ENCODE measurements around the gene AACS.
"Not testable (repeated sequence)": the region's sequence is repeated elsewhere in the genome, so short reads cannot be mapped to it uniquely, and the experiment has no call there.

AACS gene

GRCh38 chr12:125092872-125093680, 27.8 kb downstream of the AACS start:
- no peak for DNase-seq

GRCh38 chr12:125093681-125094330, 28.6 kb downstream of the AACS start:
- no peak for DNase-seq

DNA sequence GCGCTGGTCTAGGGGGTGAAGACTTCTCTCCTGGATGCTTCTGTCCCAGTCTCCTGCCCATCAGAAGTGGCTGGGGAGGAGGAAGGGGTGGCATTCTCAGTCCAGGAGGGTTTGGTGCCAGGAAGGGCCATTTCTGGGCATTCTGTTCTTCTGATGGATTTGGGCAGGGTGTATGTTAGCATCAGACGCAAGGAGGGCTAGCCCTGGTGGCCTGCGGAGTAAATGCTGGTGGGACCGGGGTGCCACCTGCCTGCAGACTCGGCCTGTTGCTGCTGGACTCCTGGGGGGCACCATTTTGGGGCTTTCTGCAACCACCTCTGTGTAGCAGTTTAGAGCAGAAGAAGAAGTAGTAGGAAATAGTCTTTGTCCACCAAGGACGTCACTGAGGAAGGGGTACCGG, 31.7 kb downstream of the AACS start:
- DNase-seq = no peak

- DNase-seq = no peak
Observed at GRCh38 chr12:125097427-125097826, 32.2 kb downstream of the AACS start.

DNA sequence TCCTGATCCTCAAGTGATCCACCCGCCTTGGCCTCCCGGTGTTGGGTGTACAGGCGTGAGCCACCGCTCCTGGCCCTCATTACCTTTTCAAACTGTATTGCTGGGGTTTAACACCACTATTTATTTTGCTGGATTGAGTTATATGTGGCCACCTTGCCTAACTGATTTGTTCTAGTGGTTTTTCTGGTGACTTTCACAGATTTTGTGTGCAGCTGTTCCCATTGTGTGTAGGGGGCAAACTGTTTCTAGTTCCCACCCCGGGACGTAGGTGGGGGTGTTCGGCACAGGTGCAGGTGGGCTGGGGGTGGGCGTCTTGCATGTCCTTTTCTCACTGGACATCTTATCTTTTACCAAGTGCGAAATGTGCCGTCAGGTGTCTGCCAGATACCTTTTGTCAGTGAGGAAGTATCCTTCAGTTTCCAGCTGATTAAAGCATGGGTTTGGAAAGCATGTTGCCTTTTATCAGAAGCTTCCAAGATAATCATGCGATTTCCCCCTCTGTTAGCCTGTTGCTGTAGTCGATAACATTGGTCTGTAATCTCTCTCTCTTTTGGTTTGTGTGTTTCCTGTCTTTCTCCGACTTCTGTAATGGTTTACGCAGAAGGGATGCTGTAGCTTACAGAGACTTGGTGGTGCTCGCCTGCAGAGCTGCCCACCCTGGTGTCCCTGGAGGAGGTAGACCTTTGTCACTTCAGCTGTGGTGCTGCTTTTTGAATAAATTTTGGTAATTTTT, 33.6 kb downstream of the AACS start:
- DNase-seq = no peak

GRCh38 chr12:125099409-125099782, 34.2 kb downstream of the AACS start:
- DNase-seq = no peak

- DNase-seq = no peak
Observed at GRCh38 chr12:125100551-125101434, 35.6 kb downstream of the AACS start.

- no peak for DNase-seq
Observed at GRCh38 chr12:125104982-125105381, 39.7 kb downstream of the AACS start.

- DNase-seq = no peak
Observed at GRCh38 chr12:125105600-125105999, 40.4 kb downstream of the AACS start.

DNA sequence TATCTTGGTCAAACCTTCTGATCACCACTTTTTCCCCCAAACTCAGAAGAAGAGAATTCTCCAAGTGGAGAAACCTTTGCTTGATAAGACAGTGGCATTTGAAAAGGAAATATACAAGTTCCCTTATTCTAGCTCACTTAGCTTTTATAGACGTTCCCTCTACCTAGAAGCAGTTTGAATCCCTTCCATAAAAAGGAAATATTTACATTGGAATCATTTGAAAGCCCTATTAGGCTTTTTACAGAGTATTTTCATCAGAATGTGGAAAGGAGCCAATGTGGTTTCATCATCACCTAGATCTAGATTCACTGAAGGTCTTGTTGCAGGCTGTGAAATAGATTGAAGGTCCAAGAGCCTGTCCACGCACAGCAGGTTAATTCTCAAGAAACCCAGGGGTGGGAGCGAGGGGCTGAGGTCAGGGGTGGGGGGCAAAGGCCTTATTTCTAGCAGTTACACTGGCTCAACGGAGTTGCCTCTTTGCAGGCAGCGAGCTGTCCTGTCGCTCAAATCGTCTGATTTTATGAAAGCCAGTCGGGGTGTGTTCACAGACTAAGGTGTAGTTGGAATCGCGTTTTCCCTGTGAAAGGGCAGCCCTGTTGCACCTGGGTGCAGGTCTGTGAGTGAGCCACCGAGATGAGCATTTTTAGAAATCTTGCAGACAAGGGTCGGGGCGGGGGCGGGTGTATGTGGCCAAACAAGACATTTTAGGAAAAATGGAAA, 45.6 kb downstream of the AACS start:
- no peak for DNase-seq

GRCh38 chr12:125111403-125111802, 46.2 kb downstream of the AACS start:
- no peak for DNase-seq

DNA sequence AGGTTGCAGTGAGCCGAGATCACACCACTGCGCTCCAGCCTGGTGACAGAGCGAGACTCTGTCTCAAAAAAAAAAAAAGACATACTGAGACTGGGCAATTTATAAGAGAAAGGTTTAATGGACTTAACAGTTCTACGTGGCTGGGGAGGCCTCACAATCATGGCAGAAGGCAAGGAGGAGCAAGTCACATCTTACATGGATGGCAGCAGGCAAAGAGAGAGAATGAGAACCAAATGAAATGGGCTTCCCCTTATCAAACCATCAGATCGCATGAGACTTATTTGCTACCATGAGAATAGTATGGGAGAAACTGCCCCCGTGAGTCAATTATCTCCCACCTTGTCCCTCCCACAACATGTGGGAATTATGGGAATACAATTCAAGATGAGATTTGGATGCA, 47.4 kb downstream of the AACS start:
- not testable (repeated sequence) for DNase-seq

GRCh38 chr12:125113263-125113662, 48.0 kb downstream of the AACS start:
- DNase-seq = no peak

DNA sequence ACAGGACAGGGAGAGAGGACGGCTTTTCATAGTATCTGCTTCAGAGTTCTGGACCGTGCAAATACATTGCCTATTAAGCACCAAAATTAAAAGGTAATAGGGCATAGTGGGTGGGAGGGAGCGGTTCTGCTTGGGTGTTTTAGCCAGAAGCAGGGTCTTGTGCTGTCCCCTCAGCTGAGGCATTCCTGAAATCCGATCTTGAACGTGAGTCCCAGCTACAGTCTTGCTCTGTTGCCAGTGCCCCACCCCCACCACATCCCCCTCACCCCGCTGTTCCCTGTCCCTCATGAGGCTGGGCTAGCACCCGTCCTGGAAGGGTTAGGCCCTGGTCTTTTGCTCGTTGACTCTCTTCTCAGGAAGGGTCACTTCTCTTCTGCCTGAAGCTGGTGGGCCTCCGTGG, 48.6 kb downstream of the AACS start:
- no peak for DNase-seq

GRCh38 chr12:125114365-125115141, 49.3 kb downstream of the AACS start:
- no peak for DNase-seq

- no peak for DNase-seq
Observed at GRCh38 chr12:125120566-125120965, 55.3 kb downstream of the AACS start.

GRCh38 chr12:125121106-125121505, 55.9 kb downstream of the AACS start:
- no peak for DNase-seq

DNA sequence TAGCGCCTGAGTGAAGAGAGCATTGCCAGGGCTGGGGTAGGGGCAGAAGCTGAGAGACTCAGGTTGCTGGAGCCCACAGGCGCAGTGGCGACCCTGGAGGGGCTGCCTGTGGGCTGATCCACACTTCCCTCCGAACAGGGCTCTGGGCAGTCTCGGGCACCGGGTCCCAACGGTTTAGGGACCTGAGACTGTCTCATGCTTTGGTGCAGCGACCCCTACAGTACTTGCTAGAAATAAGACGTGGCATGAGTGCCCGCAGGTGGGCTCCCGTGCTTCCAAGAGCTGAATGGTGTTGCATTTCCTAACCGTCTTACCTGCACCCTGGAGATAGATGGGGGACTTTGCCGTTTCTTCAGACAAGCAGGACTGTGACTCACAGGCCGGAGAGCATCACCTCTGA, 57.4 kb downstream of the AACS start:
- DNase-seq = no peak

GRCh38 chr12:125124320-125124966, 59.2 kb downstream of the AACS start:
- no peak for DNase-seq

GRCh38 chr12:125125271-125125670, 60.0 kb downstream of the AACS start:
- no peak for DNase-seq

Measured in EL (cell line).